Amniotic epithelial cell (primary cell): ENCODE results near the gene MSH3.
"Not testable (repeated sequence)": the region's sequence is repeated elsewhere in the genome, so short reads cannot be mapped to it uniquely, and the experiment has no call there.

Experiments used
- DNase-seq: peaks from one replicate; pipeline ENCODE4 v3.0.0-alpha.2; 2010; ENCODE audit warnings: low read depth

Gene MSH3

GRCh38 chr5:80755626-80756025, 101.2 kb downstream of the MSH3 start:
- no peak for DNase-seq

GRCh38 chr5:80756292-80756691, 101.8 kb downstream of the MSH3 start:
- DNase-seq, result no peak

GRCh38 chr5:80757290-80757689, 102.8 kb downstream of the MSH3 start:
- DNase-seq, result no peak

- DNase-seq, result no peak
Observed at GRCh38 chr5:80759866-80760577, 105.6 kb downstream of the MSH3 start.

- no peak for DNase-seq
Observed at GRCh38 chr5:80760680-80761079, 106.2 kb downstream of the MSH3 start.

- no peak for DNase-seq
Observed at GRCh38 chr5:80761176-80761575, 106.7 kb downstream of the MSH3 start.

- peak; percentile 17 for DNase-seq
Observed at GRCh38 chr5:80761966-80762365, 107.5 kb downstream of the MSH3 start.

GRCh38 chr5:80762573-80762972, 108.1 kb downstream of the MSH3 start:
- no peak for DNase-seq

- peak; percentile 86 for DNase-seq
Observed at GRCh38 chr5:80763211-80763610, 108.8 kb downstream of the MSH3 start.

GRCh38 chr5:80763873-80764647, 109.6 kb downstream of the MSH3 start:
- peak; percentile 28 for DNase-seq

GRCh38 chr5:80764786-80765185, 110.3 kb downstream of the MSH3 start:
- DNase-seq, result no peak

GRCh38 chr5:80777347-80778287, 123.2 kb downstream of the MSH3 start:
- DNase-seq, result peak; percentile 37

GRCh38 chr5:80780024-80780423, 125.6 kb downstream of the MSH3 start:
- no peak for DNase-seq

GRCh38 chr5:80780761-80781285, 126.4 kb downstream of the MSH3 start:
- DNase-seq, result no peak

GRCh38 chr5:80781356-80781755, 126.9 kb downstream of the MSH3 start:
- peak; percentile 54 for DNase-seq

- DNase-seq, result no peak
Observed at GRCh38 chr5:80782626-80783025, 128.2 kb downstream of the MSH3 start.

GRCh38 chr5:80783751-80784150, 129.3 kb downstream of the MSH3 start:
- not testable (repeated sequence) for DNase-seq

- no peak for DNase-seq
Observed at GRCh38 chr5:80784451-80784850, 130.0 kb downstream of the MSH3 start.

- DNase-seq, result not testable (repeated sequence)
Observed at GRCh38 chr5:80789319-80790016, 135.0 kb downstream of the MSH3 start.

- DNase-seq, result no peak
Observed at GRCh38 chr5:80790698-80791097, 136.2 kb downstream of the MSH3 start.

GRCh38 chr5:80793354-80793753, 138.9 kb downstream of the MSH3 start:
- no peak for DNase-seq
